HepG2 (cell line): ENCODE data around the gene CENATAC. TPM values are rescaled to one million over a fixed set of nuclear protein-coding genes. Genes with fewer than 3 reads are reported as not detected.

ENCODE experiments used
- ATAC-seq: fragments of 200-7000 bp; cut with Tn5 transposase; 3 replicates; pipeline ENCODE4 v1.9.1; 2020; ENCODE audit warnings: mild to moderate bottlenecking, moderate library complexity
- Bru-seq: library from RNA; stranded (reverse); fragments of 400-500 nt; gene quantifications from one replicate; lab custom pipeline; 2021; lab: Mats Ljungman, UMichigan
- BruChase-seq, 2 experiments: library from RNA; stranded (reverse); fragments of 400-500 nt; gene quantifications; one replicate each; lab custom pipeline; 2021; lab: Mats Ljungman, UMichigan
- BruUV-seq: library from RNA; stranded (reverse); fragments of 400-500 nt; replicated peaks from 2 replicates; lab custom pipeline; 2021; lab: Mats Ljungman, UMichigan
- CTCF ChIA-PET: fragments of 300-600 bp; formaldehyde crosslinking; extraction: SDS; loops from one replicate; lab custom pipeline; 2021; ENCODE audit warnings: low total read pairs, inconsistent platforms, low intra/inter-chr PET ratio; lab: Yijun Ruan, JAX
- POLR2A ChIA-PET: fragments of 350-600 bp; sonication (Branson Sonifier 250); formaldehyde crosslinking; loops from one replicate; lab custom pipeline; 2020; ENCODE audit warnings: antibody characterized with exemption, inconsistent platforms; lab: Yijun Ruan, JAX
- DNase-seq: peaks from one replicate; pipeline ENCODE4 v3.0.0-alpha.2; 2015; ENCODE audit warnings: low spot score
- FAIRE-seq: peaks from 3 replicates; lab custom pipeline; 2011; peaks lifted over from hg19 to GRCh38; lab: Jason Lieb, UNC
- H2AFZ ChIP-seq: one replicate; pipeline ENCODE4 v1.6.1; 2011; ENCODE audit warnings: low read length, inconsistent platforms
- H3K27ac ChIP-seq: fragments of 300-600 bp; 3 replicates; pipeline ENCODE4 v1.8.0; 2011; ENCODE audit warnings: mixed run types, mild to moderate bottlenecking, mixed read lengths, low read length, inconsistent platforms; ENCODE audit not compliant: insufficient read depth; ENCODE audit errors: extremely low read length
- H3K27me3 ChIP-seq, 2 experiments: fragments of 200-600 bp in 1 of 2; 2 replicates in 1 of 2; 3 replicates in 1 of 2; pipeline versions ENCODE4 v1.6.0 to v1.8.0; 2011; ENCODE audit warnings: low read length in 2 of 2, mild to moderate bottlenecking in 2 of 2, moderate library complexity in 2 of 2, inconsistent platforms in 1 of 2; ENCODE audit not compliant: insufficient read depth in 2 of 2, control insufficient read depth in 1 of 2
- H3K36me3 ChIP-seq, 2 experiments: fragments of 200-600 bp in 1 of 2; replicated peaks in 1 of 2; 2 replicates in 1 of 2; 3 replicates in 1 of 2; pipeline versions ENCODE4 v1.5.1 to v1.8.0; 2011; ENCODE audit warnings: low read length in 2 of 2, inconsistent platforms in 1 of 2; ENCODE audit not compliant: insufficient read depth in 2 of 2, control insufficient read depth in 1 of 2
- H3K4me1 ChIP-seq: 2 replicates; pipeline ENCODE4 v1.5.1; 2012; ENCODE audit warnings: low read length, inconsistent platforms; ENCODE audit not compliant: insufficient read depth
- H3K4me2 ChIP-seq: 2 replicates; pipeline ENCODE4 v1.6.0; 2011; ENCODE audit warnings: low read depth, low read length, inconsistent platforms
- H3K4me3 ChIP-seq, 3 experiments: fragments of 200-600 bp in 1 of 3; sonication (generic), shearing (Covaris generic) in 1 of 3; replicated peaks in 1 of 3; 2 replicates each; pipeline ENCODE4 v1.5.1; 2011 to 2016; ENCODE audit warnings: low read length in 3 of 3, inconsistent platforms in 2 of 3, low read depth in 2 of 3, mild to moderate bottlenecking in 2 of 3, control low read depth in 1 of 3, mixed read lengths in 1 of 3; ENCODE audit not compliant: insufficient read depth in 1 of 3
- H3K79me2 ChIP-seq: one replicate; pipeline ENCODE4 v1.6.1; 2011; ENCODE audit warnings: low read length, inconsistent platforms; ENCODE audit not compliant: insufficient read depth
- H3K9ac ChIP-seq: 2 replicates; pipeline ENCODE4 v1.6.0; 2011; ENCODE audit warnings: mild to moderate bottlenecking, low read depth, low read length, inconsistent platforms; ENCODE audit not compliant: insufficient read depth
- H3K9me3 ChIP-seq: 2 replicates; pipeline ENCODE4 v1.5.1; 2012; ENCODE audit warnings: mild to moderate bottlenecking, low read length
- H4K20me1 ChIP-seq: 2 replicates; pipeline ENCODE4 v1.6.0; 2011; ENCODE audit warnings: inconsistent platforms, mild to moderate bottlenecking, low read length, moderate library complexity; ENCODE audit not compliant: insufficient read depth
- ATRX ChIP-seq: sonication (generic); formaldehyde crosslinking; IDR thresholded peaks from 2 replicates; pipeline ENCODE4 v1.4.0; 2020; ENCODE audit warnings: missing genetic modification reagents, borderline replicate concordance
- CENPX ChIP-seq: sonication (generic); formaldehyde crosslinking; IDR thresholded peaks from 2 replicates; pipeline ENCODE4 v1.9.0; 2021; ENCODE audit warnings: mild to moderate bottlenecking, missing genetic modification reagents, moderate library complexity
- ERF ChIP-seq: IDR thresholded peaks from 2 replicates; pipeline ENCODE4 v1.6.1; 2018; ENCODE audit warnings: missing biosample characterization, missing genetic modification reagents
- FOXO1 ChIP-seq: sonication (generic); formaldehyde crosslinking; IDR thresholded peaks from 2 replicates; pipeline ENCODE4 v1.4.0; 2020; ENCODE audit warnings: missing genetic modification reagents
- NBN ChIP-seq: fragments of 450-650 bp; conservative IDR thresholded peaks from 2 replicates; pipeline ENCODE4 v1.6.1; 2017
- PRPF4 ChIP-seq: fragments of 200-400 bp; formaldehyde crosslinking; IDR thresholded peaks from 2 replicates; pipeline ENCODE4 v1.6.1; 2016; ENCODE audit warnings: low read length, low read depth; ENCODE audit not compliant: poor library complexity, severe bottlenecking
- SP1 ChIP-seq, 2 experiments: fragments of 450-650 bp in 1 of 2; sonication (generic) in 1 of 2; formaldehyde crosslinking in 1 of 2; IDR thresholded peaks; 2 replicates each; pipeline versions ENCODE4 v1.4.0 to v1.6.1; 2016 to 2020; ENCODE audit warnings: missing genetic modification reagents in 1 of 2
- SRSF1 ChIP-seq: fragments of 200-400 bp; formaldehyde crosslinking; optimal IDR thresholded peaks from 2 replicates; pipeline ENCODE3; 2017; ENCODE audit warnings: mild to moderate bottlenecking, low read depth, low read length, moderate library complexity
- YEATS2 ChIP-seq: sonication (generic); formaldehyde crosslinking; IDR thresholded peaks from 2 replicates; pipeline ENCODE4 v1.4.0; 2020; ENCODE audit warnings: missing genetic modification reagents, borderline replicate concordance
- ZNF10 ChIP-seq: sonication (generic); formaldehyde crosslinking; IDR thresholded peaks from 2 replicates; pipeline ENCODE4 v1.4.0; 2020; ENCODE audit warnings: mild to moderate bottlenecking, low read depth, missing genetic modification reagents, borderline replicate concordance
- ZNF143 ChIP-seq: sonication (generic); formaldehyde crosslinking; IDR thresholded peaks from 2 replicates; pipeline ENCODE4 v1.4.0; 2020; ENCODE audit warnings: missing genetic modification reagents
- ZNF430 ChIP-seq: sonication (generic); formaldehyde crosslinking; IDR thresholded peaks from 2 replicates; pipeline ENCODE4 v1.9.0; 2021; ENCODE audit warnings: mild to moderate bottlenecking, missing genetic modification reagents
- ZNF775 ChIP-seq: sonication (generic); formaldehyde crosslinking; IDR thresholded peaks from 2 replicates; pipeline ENCODE4 v1.4.0; 2020; ENCODE audit warnings: missing genetic modification reagents, mild to moderate bottlenecking, moderate library complexity, borderline replicate concordance
- ZSCAN21 ChIP-seq: sonication (generic); formaldehyde crosslinking; IDR thresholded peaks from 2 replicates; pipeline ENCODE4 v1.8.0; 2022; ENCODE audit warnings: mild to moderate bottlenecking, missing genetic modification reagents, moderate library complexity, borderline replicate concordance
- WGBS: methylation state at CpG from one replicate; pipeline ENCODE4 v1.1.6; 2017; ENCODE audit warnings: low lambda C conversion rate; 5-methylcytosine and 5-hydroxymethylcytosine counted together
- in situ Hi-C: cut with HindIII; loops from 2 replicates; pipeline ENCODE4 v1.10.0; 2017; ENCODE audit warnings: low pct_unique_long_range_greater_than_20kb; ENCODE audit not compliant: extremely low pct_ligation_motif_present
- intact Hi-C: fragments of 100-400 bp; cut with micrococcal nuclease; formaldehyde crosslinking; loops from one replicate; pipeline ENCODE4 v1.10.0; 2022; ENCODE audit not compliant: unreplicated experiment
- long read RNA-seq, 2 experiments: library from RNA in 1 of 2; library from polyadenylated mRNA in 1 of 2; stranded (forward) in 1 of 2; unstranded in 1 of 2; transcript quantifications; one replicate each; pipeline ENCODE4 v2.0.0, GENCODE V29; 2019 to 2022
- polyA minus RNA-seq, 3 experiments: library from RNA; depleted of rRNA, polyadenylated mRNA; stranded (reverse); fragments of >200 nt; gene quantifications; 2 replicates each; pipeline ENCODE4 v1.2.3, GENCODE V29; 2011; ENCODE audit warnings: low replicate concordance in 1 of 3
- polyA plus RNA-seq, 8 experiments: library from polyadenylated mRNA; depleted of rRNA in 3 of 8; stranded (reverse) in 7 of 8; unstranded in 1 of 8; fragments of >200 nt; fragmentation: Illumina TruSeq in 4 of 8; extraction: Trizol in 4 of 8; gene quantifications; 2 replicates each; pipeline versions ENCODE4 v1.2.1 to v1.2.3, GENCODE V29; 2011 to 2016; ENCODE audit warnings: low read depth in 4 of 8, missing spikeins in 1 of 8, mixed read lengths in 1 of 8; ENCODE audit not compliant: insufficient read depth in 1 of 8
- total RNA-seq, 5 experiments: library from RNA; depleted of rRNA; stranded (reverse); fragments of >200 nt; fragmentation: Illumina TruSeq; extraction: Trizol; gene quantifications; 2 replicates each; pipeline ENCODE4 v1.2.3, GENCODE V29; 2016; ENCODE audit warnings: low read depth in 1 of 5
- TF ChIP-seq, protein P1 (sequence below): sonication (generic); formaldehyde crosslinking; IDR thresholded peaks from 2 replicates; pipeline ENCODE4 v1.4.0; 2020; ENCODE audit warnings: missing genetic modification reagents, borderline replicate concordance

Gene CENATAC, protein sequence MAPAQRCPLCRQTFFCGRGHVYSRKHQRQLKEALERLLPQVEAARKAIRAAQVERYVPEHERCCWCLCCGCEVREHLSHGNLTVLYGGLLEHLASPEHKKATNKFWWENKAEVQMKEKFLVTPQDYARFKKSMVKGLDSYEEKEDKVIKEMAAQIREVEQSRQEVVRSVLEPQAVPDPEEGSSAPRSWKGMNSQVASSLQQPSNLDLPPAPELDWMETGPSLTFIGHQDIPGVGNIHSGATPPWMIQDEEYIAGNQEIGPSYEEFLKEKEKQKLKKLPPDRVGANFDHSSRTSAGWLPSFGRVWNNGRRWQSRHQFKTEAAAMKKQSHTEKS
- 9.2 and 25.0 TPM in 2 replicates for total RNA-seq (2016; rRNA removed; fragmentation: Illumina TruSeq; extraction: Trizol)
- total RNA-seq (2016; cell fraction: cytosol; rRNA removed; fragmentation: Illumina TruSeq; extraction: Trizol; ENCODE audit: low read depth), result 2.9 and 5.0 TPM in 2 replicates
- total RNA-seq (2016; cell fraction: insoluble cytoplasmic fraction; rRNA removed; fragmentation: Illumina TruSeq; extraction: Trizol), result 10.8 and 23.9 TPM in 2 replicates
- 5.4 and 7.4 TPM in 2 replicates for total RNA-seq (2016; cell fraction: membrane; rRNA removed; fragmentation: Illumina TruSeq; extraction: Trizol)
- total RNA-seq (2016; cell fraction: nucleus; rRNA removed; fragmentation: Illumina TruSeq; extraction: Trizol), result 39.0 and 46.3 TPM in 2 replicates
- polyA plus RNA-seq (2011; rRNA removed), result 19.8 and 21.7 TPM in 2 replicates
- polyA plus RNA-seq (2011; cell fraction: cytosol; rRNA removed), result 3.7 and 4.9 TPM in 2 replicates
- polyA plus RNA-seq (2011; cell fraction: nucleus; rRNA removed), result 56.4 and 56.7 TPM in 2 replicates
- 9.2 and 11.5 TPM in 2 replicates for polyA plus RNA-seq (2012)
- polyA plus RNA-seq (2016; cell fraction: cytosol; fragmentation: Illumina TruSeq; extraction: Trizol; ENCODE audit: low read depth), result 3.9 and 4.7 TPM in 2 replicates
- 10.1 and 11.5 TPM in 2 replicates for polyA plus RNA-seq (2016; cell fraction: insoluble cytoplasmic fraction; fragmentation: Illumina TruSeq; extraction: Trizol; ENCODE audit: low read depth)
- 4.1 and 4.4 TPM in 2 replicates for polyA plus RNA-seq (2016; cell fraction: membrane; fragmentation: Illumina TruSeq; extraction: Trizol; ENCODE audit: low read depth)
- polyA plus RNA-seq (2016; cell fraction: nucleus; fragmentation: Illumina TruSeq; extraction: Trizol; ENCODE audit: insufficient read depth, low read depth), result 100 and 110 TPM in 2 replicates
- 11.3 and 25.0 TPM in 2 replicates for polyA minus RNA-seq (2011; rRNA and poly(A)+ RNA removed; ENCODE audit: low replicate concordance)
- polyA minus RNA-seq (2011; cell fraction: cytosol; rRNA and poly(A)+ RNA removed), result 4.2 and 4.6 TPM in 2 replicates
- 45.4 and 51.7 TPM in 2 replicates for polyA minus RNA-seq (2011; cell fraction: nucleus; rRNA and poly(A)+ RNA removed)
- percentile 79 among the genes with signal in this experiment for Bru-seq, nascent RNA
- percentile 88 among the genes with signal in this experiment for BruChase-seq, experiment 1, labeled RNA remaining after a 6-hour chase
- BruChase-seq, experiment 2, labeled RNA remaining after a 2-hour chase, result percentile 87 among the genes with signal in this experiment
- long read RNA-seq, experiment 1, partial matches to known transcripts, result 1 of 8 reads
- long read RNA-seq, experiment 1, other reads (novel, unspliced or antisense), result 2 of 8 reads
- long read RNA-seq, experiment 2, transcript CCDC84-201 (11 exons, 1,202 nt), result major isoform, 7 of 9 reads
- long read RNA-seq, experiment 2, partial matches to known transcripts, result 1 of 9 reads
- long read RNA-seq, experiment 2, other reads (novel, unspliced or antisense), result 1 of 9 reads

DNA sequence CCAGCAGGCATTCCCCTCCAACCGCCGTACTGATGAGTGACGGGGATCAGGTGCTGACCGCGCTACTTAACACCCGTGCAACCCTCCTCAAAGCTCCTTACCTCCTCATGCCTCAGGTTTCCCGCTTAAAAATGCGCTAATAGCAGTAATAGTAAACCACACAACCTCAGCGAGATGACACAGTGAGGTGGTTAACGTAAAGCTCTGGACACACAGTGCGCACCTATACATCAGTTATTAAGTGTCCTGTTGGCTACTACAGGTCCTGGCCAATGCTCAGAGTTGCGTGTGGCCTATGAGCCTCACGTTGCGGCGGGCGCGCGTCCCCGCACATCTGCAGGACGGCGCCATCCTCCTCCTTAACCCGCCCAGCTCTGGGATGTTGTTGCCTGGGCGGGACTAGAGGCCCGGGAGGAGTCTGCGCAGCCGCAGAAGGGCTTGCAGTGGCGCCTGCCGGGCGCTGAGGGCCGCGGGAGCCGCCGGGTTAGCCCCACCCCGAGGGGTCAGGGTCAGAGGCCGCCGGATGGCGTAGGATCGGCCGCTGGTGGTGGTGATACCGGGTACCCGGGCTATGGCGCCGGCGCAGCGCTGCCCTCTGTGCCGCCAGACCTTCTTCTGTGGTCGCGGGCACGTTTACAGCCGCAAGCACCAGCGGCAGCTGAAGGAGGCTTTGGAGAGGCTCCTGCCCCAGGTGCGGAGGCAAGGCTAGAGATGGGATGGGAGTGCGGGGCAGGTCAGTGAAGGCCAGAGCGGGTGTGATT is at the start of gene CENATAC:
Gene CENATAC, plus strand, starts transcription at position 512 of the 761 bp plus-strand sequence. Its CDS starts 60 bp downstream, at position 572.
- intact Hi-C loops (loop anchor here (2.0 kb wide), 1 partner anchor 33 kb away; the partner anchor contains the start of gene SLC37A4), in situ Hi-C loops (no loop called here)
- peak; percentile 40; the same call in 1 of the 2 replicates for TF ChIP-seq ZSCAN21 (CRISPR knock-in tag)
- TF ChIP-seq YEATS2, result peak; percentile 79; the same call in 1 of the 2 replicates
- no peak for TF ChIP-seq ZNF775
- peak; percentile 59 for TF ChIP-seq ERF (CRISPR knock-in tag)
- TF ChIP-seq SP1 (IDR thresholded peaks at IDR 0.05), result no peak
- peak; percentile 58 for TF ChIP-seq SP1 (CRISPR knock-in tag; IDR thresholded peaks at IDR 0.05)
- peak; percentile 12 for TF ChIP-seq FOXO1 (CRISPR knock-in tag)
- no peak for TF ChIP-seq SRSF1
- TF ChIP-seq ZNF143 (CRISPR knock-in tag), result peak; percentile 64; the same call in 1 of the 2 replicates
- TF ChIP-seq PRPF4, result no peak
- TF ChIP-seq ZNF10, result no peak
- TF ChIP-seq ZNF430, result peak; percentile 65; the same call in 1 of the 2 replicates
- TF ChIP-seq CENPX (CRISPR knock-in tag), result no peak
- no peak for TF ChIP-seq NBN
- no peak for TF ChIP-seq ATRX (CRISPR knock-in tag)
- TF ChIP-seq, protein P1, sequence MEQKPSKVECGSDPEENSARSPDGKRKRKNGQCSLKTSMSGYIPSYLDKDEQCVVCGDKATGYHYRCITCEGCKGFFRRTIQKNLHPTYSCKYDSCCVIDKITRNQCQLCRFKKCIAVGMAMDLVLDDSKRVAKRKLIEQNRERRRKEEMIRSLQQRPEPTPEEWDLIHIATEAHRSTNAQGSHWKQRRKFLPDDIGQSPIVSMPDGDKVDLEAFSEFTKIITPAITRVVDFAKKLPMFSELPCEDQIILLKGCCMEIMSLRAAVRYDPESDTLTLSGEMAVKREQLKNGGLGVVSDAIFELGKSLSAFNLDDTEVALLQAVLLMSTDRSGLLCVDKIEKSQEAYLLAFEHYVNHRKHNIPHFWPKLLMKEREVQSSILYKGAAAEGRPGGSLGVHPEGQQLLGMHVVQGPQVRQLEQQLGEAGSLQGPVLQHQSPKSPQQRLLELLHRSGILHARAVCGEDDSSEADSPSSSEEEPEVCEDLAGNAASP (CRISPR knock-in tag), result peak; percentile 16; the same call in 1 of the 2 replicates

More for the DNA sequence above, at the start of gene CENATAC:
- Histone ChIP-seq H3K27ac (peak within 1 kb of the TSS; percentile 56), H3K27me3 (no peaks in the 10 kb centered on the region; a peak in 1 of 5 replicates), H2AFZ (peak within 1 kb of the TSS; percentile 55), H3K4me3 (peak within 1 kb of the TSS; percentile 79 to 91 (median 90)), H3K4me1 (peaks cover 42% of the 10 kb centered on the region), H3K4me2 (peak within 1 kb of the TSS; percentile 92), H3K36me3 (peaks cover 5 to 13% of the 10 kb centered on the region in 2 experiments; a peak in 1 of 5 replicates), H4K20me1 (no peaks in the 10 kb centered on the region), H3K9ac (peak within 1 kb of the TSS; percentile 74), H3K9me3 (no peaks in the 10 kb centered on the region), H3K79me2 (peaks cover 35% of the 10 kb centered on the region)
- DNase-seq (peak; percentile 91), FAIRE-seq (peak; percentile 71), ATAC-seq (peak; percentile 95)
- ChIA-PET POLR2A (interaction anchor here (0.6 to 2.8 kb wide), 19 partner anchors 10 to 376 kb away, joined by 3 to 66 read pairs (median 5); partner anchors contain the start of genes BCL9L, DDX6, DPAGT1 and RPS25), CTCF (interaction anchor here (1.4 kb wide), 1 partner anchor 33 kb away, joined by 4 read pairs; the partner anchor contains the start of gene SLC37A4)
- 3% methylated on average over 8 of the region's 54 CpGs for WGBS
- BruUV-seq, result no TSS peak
